ENCODE results near the gene F10.

DNA sequence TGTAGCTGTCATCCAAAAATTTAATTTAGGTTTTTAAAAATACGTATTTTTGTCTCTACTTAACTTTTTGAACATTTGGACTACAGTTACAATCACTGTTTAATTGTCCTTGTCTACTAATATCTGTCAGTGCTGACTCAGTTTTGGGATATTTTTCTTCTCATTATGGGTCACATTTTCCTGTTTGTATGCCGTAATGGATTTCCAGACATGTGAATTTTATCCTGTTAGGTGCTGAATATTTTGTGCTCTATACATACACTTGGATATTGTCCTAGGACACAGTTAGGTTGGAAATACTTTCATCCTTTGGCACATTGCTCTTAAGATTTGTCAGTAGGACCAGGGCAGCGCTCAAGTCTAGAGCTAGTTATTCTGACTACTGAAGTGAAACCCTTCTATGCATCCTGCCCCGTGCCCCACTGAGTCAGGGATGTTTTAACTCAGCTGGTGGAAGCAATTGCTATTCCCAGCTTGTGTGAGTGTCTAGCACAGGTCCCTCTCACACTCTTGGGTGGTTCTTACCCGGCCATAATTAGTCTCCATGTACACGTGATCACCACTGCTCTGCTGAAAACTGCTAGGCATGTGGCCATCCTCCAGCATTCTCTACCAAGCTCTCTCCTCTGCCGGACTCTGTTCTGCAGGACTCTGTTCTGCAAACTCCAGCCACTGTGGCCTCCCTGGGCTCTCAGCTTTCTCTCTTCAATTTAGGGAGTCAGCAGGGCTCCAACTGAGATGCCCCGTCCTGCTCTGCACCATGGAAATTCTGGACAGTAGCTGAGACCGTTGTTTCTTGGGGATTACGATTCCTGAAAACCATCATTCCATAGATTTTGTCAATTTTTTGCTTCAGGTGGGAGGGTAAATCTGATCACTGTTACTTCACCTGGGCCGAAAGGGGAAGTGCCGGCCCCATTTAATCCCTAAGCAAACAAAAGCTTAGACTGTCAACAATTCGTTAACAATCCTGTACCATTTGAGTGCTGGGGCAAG lies 47.0 kb downstream of the F10 start:
- TF ChIP-seq, protein P1, sequence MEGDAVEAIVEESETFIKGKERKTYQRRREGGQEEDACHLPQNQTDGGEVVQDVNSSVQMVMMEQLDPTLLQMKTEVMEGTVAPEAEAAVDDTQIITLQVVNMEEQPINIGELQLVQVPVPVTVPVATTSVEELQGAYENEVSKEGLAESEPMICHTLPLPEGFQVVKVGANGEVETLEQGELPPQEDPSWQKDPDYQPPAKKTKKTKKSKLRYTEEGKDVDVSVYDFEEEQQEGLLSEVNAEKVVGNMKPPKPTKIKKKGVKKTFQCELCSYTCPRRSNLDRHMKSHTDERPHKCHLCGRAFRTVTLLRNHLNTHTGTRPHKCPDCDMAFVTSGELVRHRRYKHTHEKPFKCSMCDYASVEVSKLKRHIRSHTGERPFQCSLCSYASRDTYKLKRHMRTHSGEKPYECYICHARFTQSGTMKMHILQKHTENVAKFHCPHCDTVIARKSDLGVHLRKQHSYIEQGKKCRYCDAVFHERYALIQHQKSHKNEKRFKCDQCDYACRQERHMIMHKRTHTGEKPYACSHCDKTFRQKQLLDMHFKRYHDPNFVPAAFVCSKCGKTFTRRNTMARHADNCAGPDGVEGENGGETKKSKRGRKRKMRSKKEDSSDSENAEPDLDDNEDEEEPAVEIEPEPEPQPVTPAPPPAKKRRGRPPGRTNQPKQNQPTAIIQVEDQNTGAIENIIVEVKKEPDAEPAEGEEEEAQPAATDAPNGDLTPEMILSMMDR (IDR thresholded peaks at IDR 0.05; ENCODE audit: poor library complexity, severe bottlenecking), result no peak
- no peak for TF ChIP-seq TAF1 (IDR thresholded peaks at IDR 0.05; ENCODE audit: low read depth)

Data from neural cell (in vitro differentiated cells).